ENCODE measurements around the gene STK33. TPM values are rescaled to one million over a fixed set of nuclear protein-coding genes. Genes with fewer than 3 reads are reported as not detected.

The STK33 gene
- total RNA-seq, 2 experiments from 2014 or later: not detected

DNA sequence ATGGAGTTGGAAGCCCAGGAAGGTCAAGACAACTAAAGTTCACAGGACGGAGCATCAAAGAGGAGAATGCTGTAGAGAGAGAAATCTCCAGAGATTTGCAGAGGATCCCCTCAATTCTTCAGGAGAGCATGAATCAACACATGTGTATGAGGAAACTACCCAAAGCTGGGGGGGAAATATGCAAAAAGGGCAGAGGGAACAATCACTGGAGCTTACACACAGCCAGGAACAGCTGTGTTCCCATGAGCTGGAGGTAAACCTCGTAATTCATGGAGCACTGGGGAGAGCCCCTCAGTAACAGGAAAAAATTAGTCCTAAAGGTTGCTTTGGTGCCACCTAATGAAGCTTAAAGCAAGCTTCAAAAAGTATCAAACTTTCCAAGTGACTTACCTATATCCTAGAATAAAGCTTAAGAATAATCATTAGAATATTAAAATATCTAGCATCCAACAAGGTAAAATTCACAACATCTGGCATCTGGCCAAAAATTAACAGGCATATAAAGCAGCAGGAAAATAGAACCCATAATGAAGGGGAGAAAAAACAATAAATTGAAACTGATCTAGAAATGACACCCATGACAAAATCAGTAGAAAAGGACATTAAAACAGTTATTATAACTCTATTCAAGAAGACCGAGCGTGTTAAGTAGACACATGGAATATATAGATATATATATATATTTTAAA is 134.2 kb downstream of the STK33 start:
- Mint-ChIP-seq H3K9me3 (no peaks in the 10 kb centered on the region), H3K4me1 (ENCODE audit: low read depth) (no peaks in the 10 kb centered on the region), H3K36me3 (ENCODE audit: low read depth) (no peaks in the 10 kb centered on the region), H3K4me3 (no peak overlapping the region), H3K27me3 (peaks cover 2% of the 10 kb centered on the region), H3K27ac (no peak overlapping the region)
- Histone ChIP-seq H3K4me3 (ENCODE audit: low read length) (no peak overlapping the region), H3K4me1 (ENCODE audit: insufficient read depth, low read length) (no peaks in the 10 kb centered on the region), H3K27ac (ENCODE audit: low read depth in 1 of 2, low read length in 2 of 2) (no peak overlapping the region), H3K27me3 (ENCODE audit: control insufficient read depth in 1 of 2, insufficient read depth in 2 of 2, low read length in 2 of 2) (no peaks in the 10 kb centered on the region), H3K9me3 (ENCODE audit: control insufficient read depth in 1 of 2, insufficient read depth in 1 of 2, low read length in 2 of 2) (no peaks in the 10 kb centered on the region), H3K36me3 (ENCODE audit: insufficient read depth, low read length) (no peaks in the 10 kb centered on the region)
- DNase-seq (no peak), ATAC-seq (ENCODE audit: poor library complexity) (no peak)
- TF ChIP-seq, protein P1, sequence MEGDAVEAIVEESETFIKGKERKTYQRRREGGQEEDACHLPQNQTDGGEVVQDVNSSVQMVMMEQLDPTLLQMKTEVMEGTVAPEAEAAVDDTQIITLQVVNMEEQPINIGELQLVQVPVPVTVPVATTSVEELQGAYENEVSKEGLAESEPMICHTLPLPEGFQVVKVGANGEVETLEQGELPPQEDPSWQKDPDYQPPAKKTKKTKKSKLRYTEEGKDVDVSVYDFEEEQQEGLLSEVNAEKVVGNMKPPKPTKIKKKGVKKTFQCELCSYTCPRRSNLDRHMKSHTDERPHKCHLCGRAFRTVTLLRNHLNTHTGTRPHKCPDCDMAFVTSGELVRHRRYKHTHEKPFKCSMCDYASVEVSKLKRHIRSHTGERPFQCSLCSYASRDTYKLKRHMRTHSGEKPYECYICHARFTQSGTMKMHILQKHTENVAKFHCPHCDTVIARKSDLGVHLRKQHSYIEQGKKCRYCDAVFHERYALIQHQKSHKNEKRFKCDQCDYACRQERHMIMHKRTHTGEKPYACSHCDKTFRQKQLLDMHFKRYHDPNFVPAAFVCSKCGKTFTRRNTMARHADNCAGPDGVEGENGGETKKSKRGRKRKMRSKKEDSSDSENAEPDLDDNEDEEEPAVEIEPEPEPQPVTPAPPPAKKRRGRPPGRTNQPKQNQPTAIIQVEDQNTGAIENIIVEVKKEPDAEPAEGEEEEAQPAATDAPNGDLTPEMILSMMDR (IDR thresholded peaks at IDR 0.05): no peak
- ChIA-PET CTCF (no interaction called here), POLR2A (no interaction called here)
- intact Hi-C loops (cut with DNase I, micrococcal nuclease): no loop called here

DNA sequence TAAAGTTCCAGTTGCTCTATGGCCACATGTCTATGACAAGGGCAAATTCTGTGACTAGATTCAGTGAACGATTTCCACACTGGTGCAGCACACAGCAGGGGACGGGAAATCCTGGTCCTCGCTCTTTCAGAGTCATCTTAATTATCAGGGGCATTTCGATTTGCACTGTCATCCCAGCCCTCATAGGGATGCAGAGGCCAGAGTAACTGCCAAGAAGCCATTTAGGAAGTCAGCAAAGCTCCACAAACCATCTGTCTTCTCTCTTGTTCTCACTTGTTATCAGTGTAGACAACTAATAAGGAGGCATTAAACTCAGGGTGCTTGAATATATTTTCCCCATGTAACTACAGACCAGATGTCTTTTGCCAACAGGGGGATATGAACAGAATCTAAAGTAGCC is 151.7 kb downstream of the STK33 start:
- H3K4me3 ChIP-seq (ENCODE audit: low read length): no peak overlapping the region
- Mint-ChIP-seq H3K27me3 (peaks cover 20% of the 10 kb centered on the region), H3K4me1 (ENCODE audit: low read depth) (no peaks in the 10 kb centered on the region), H3K27ac (no peak overlapping the region), H3K9me3 (no peaks in the 10 kb centered on the region), H3K36me3 (ENCODE audit: low read depth) (no peaks in the 10 kb centered on the region), H3K4me3 (no peak overlapping the region)
- H3K27ac ChIP-seq (ENCODE audit: low read depth in 1 of 2, low read length in 2 of 2): no peak overlapping the region
- no peaks in the 10 kb centered on the region for H3K9me3 ChIP-seq (ENCODE audit: control insufficient read depth in 1 of 2, insufficient read depth in 1 of 2, low read length in 2 of 2)
- ATAC-seq (ENCODE audit: poor library complexity) (no peak), DNase-seq (no peak)
- POLR2A ChIA-PET: no interaction called here
- CTCF ChIA-PET: no interaction called here
- TF ChIP-seq, protein P1 (IDR thresholded peaks at IDR 0.05): no peak
- H3K4me1 ChIP-seq (ENCODE audit: insufficient read depth, low read length): no peaks in the 10 kb centered on the region
- no peaks in the 10 kb centered on the region for H3K27me3 ChIP-seq (ENCODE audit: control insufficient read depth in 1 of 2, insufficient read depth in 2 of 2, low read length in 2 of 2)
- intact Hi-C loops (cut with DNase I, micrococcal nuclease): no loop called here
- no peaks in the 10 kb centered on the region for H3K36me3 ChIP-seq (ENCODE audit: insufficient read depth, low read length)

DNA sequence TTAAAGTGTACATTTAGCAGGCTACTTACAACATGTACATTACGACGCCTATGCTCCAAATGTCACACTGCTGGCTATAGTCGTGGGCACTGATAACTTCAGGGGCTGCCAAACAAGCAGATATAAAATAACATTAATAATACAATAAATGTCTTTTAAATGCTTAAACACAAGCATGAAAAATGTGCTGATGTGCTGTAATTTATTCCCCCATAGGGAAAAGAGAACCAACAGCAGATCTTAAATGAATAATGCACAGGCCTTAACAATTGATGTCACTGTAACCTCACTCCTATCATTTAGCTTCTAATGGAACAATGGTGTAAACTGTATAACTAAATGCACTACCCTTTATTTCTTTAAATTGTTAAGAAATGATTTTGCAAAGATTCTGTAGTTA is 153.4 kb downstream of the STK33 start:
- Mint-ChIP-seq H3K36me3 (ENCODE audit: low read depth) (no peaks in the 10 kb centered on the region), H3K27me3 (peaks cover 13% of the 10 kb centered on the region), H3K27ac (no peak overlapping the region), H3K4me3 (no peak overlapping the region), H3K4me1 (ENCODE audit: low read depth) (no peaks in the 10 kb centered on the region), H3K9me3 (no peaks in the 10 kb centered on the region)
- intact Hi-C loops (cut with DNase I, micrococcal nuclease): no loop called here
- CTCF ChIA-PET: no interaction called here
- H3K9me3 ChIP-seq (ENCODE audit: control insufficient read depth in 1 of 2, insufficient read depth in 1 of 2, low read length in 2 of 2): no peaks in the 10 kb centered on the region
- TF ChIP-seq, protein P1 (IDR thresholded peaks at IDR 0.05): no peak
- H3K27me3 ChIP-seq (ENCODE audit: control insufficient read depth in 1 of 2, insufficient read depth in 2 of 2, low read length in 2 of 2): no peaks in the 10 kb centered on the region
- no peak overlapping the region for H3K4me3 ChIP-seq (ENCODE audit: low read length)
- no peaks in the 10 kb centered on the region for H3K4me1 ChIP-seq (ENCODE audit: insufficient read depth, low read length)
- no peak overlapping the region for H3K27ac ChIP-seq (ENCODE audit: low read depth in 1 of 2, low read length in 2 of 2)
- no peaks in the 10 kb centered on the region for H3K36me3 ChIP-seq (ENCODE audit: insufficient read depth, low read length)
- POLR2A ChIA-PET: no interaction called here
- DNase-seq: no peak
- no peak for ATAC-seq (ENCODE audit: poor library complexity)
